Islet of Langerhans (tissue), 1 donor: Measurements from ENCODE around the gene P2RX2.

Experiments
- FAIRE-seq: peaks from one replicate; lab custom pipeline; 2011; peaks lifted over from hg19 to GRCh38; lab: Jason Lieb, UNC

The P2RX2 gene

DNA sequence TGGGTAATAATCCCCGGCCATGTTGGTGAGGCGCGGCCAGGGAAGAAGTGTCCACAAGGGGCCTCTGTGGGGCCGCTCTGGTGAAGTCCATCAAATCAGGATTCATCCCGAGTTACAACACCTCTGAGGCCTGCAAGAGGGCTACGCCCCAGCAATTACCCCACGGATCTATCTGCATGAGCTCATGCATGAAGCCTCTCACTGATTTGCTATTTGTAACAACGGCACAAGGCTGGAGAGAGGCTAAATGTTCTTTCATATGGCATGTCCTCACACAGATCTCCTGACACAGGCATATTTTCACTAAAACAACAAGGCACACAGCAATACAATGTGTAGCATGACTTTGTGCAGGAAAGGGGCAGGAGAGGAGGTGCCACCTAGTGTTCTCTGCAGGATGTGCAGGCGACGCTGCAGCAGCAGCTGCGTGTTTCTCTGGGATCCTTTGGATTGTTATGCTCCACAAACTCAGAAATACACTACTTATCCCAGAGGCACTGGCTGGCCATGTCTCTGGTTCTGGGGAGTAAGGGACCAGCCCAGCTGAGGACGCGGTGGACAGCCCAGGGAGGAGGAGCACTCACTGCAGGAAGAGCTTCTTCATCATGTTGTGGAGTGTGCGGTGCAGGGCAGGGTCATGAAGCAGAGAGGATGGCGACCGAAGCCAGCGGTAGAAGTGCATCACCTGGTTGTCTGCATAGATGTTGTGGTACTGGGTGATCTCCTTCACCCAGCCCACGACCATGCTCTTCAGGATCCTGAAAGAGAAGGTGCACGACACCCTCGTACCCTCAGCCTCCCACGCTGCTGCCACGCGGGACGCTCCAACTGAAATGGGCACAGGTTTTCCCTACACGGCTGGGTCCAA, 20.2 kb downstream of the P2RX2 start:
- FAIRE-seq, result peak; percentile 89

DNA sequence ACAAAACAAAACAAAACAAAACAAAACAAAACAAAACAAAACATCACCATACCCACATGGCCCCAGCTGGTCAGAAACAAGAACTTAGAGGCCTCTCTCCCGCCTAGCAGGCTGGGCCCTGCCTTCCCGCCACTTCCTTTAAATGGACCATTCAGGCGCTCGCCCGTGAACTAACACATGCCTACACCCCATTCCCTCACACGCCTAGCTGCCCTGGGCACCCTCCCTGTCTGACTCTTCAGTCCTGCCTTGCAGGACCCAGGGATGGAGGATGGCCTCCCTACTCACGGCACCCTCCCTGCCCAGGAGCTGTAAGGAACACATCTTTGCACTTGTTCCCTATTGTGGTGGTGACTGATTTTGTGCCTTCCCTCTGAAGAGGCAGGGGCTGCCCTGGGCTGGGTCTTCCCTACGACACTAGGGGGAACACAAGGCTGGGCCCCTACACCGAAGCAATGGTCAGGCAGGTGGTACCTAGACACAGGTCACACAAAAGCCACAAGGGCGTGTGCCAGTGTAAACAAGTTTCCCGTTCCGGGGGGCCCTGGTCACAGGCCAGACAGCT, 21.5 kb downstream of the P2RX2 start:
- FAIRE-seq, result no peak

DNA sequence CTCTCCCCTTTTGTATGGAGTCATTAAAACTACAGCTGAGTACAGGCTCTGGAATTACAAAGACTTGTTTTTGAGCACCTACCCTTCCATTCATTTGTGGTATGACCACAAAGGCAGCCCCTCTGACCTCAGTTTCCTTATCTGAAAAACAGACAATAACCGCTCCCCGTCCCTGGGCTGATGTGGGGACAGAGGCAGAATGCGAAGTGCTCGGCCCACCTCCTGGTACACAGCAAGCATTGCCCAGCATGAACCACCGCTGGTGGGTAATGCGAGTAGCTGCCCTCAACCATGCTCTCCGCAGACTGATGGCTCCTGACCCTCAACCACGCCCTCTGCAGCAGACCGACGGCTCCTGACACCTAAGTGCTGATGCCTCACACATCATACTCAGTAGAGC, 22.4 kb downstream of the P2RX2 start:
- FAIRE-seq, result no peak

DNA sequence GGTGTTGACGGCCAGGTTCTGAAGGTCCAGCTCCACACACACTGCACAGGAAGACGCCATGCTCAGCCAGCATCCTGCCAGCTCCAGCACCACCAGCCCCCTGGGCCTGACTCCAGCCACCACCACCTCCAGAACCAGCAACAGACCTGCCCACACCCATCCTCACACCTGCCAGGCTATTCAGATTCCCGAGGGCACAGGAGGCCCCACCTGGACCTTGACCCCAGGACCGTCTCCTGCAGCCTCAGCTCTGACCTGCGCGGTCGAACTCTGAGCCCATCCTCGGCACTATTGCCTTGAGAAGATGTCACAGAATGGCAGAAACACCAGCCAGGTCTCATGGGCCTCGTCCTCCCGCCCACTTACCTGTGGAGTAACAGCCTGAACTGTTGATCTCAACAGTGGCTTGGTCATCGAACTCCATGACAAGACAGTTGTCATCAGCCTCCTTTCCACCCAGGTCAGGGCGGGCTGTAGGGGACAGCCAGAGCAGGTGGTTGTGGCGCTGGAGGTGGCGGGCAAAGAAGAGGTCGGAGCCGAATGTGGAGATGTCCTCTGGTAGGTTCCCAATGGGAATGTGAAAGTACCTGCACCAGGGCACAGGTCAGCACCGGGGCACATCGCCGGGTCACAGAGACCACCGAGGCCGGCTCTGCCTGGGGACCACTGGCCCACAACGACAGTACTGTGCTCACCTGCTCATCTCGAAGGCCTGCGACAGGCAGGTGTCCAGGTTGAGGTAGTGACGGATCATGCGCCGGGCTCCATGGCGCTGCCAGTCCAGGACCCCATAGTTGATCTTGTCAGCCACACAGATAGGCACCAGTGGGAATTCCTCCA, 23.5 kb downstream of the P2RX2 start:
- no peak for FAIRE-seq

DNA sequence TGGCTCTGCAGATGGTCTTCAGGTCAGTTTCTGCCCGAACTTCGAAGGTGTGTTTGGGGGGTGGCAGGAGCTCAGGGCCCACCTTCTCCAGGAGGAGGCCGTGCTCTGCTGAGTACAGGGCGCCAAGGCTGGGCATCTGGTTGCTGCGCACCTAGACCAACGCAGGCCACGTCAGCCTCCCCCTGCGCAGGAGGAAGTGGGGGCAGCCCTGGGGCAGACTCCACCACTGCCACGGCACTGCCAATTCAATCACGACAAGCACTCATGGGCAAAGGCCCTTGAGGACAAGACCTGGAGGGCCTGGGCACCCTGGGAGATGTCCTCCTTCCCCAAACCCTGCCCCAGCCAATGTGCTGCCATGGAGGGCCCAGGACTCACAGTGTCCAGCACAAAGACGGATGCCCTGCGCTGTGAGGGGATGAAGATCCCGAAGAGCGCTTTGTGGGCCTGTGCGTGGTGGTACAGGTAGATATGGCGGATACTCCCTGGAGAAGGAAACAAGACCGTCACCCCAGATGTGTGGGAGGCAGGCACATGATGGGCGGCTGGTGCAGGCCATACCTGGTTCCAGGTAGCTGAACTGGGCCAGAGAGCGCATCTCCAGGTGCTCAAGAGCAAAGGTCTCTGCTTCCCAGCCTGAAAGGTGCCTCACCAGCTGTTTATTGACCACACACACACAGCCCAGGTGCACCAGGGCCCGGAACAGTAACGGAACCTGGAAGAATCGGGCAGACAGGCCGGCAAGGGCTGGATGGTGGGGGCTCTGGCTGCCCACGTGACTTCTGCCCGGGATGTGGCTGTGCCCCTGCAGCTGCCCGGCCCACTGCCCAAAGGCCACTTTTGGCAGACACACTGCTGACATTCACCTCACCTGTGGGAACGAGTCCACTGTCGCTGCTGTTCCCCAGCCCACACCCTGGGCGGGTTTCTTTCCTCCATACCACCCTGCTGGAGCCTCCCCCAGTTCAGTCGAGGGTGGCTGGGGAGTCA, 24.6 kb downstream of the P2RX2 start:
- FAIRE-seq, result no peak

DNA sequence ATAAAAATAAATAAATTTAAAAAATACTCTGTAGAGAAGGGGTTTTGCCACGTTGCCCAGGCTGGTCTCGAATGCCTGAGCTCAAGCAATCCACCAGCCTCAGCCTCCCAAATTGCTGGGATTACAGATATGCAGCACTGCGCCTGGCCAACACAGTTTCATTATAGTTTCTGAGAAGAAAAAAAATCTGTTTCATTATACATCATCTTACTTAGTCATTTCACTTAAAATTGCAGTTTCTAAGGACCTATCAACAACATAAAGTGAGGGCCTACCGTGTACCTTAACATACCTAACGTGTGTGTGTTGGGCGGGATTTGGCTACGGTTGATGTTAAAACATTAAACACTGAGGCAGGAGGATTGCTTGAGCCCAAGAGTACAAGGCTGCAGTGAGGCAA, 28.3 kb downstream of the P2RX2 start:
- FAIRE-seq, result no peak

DNA sequence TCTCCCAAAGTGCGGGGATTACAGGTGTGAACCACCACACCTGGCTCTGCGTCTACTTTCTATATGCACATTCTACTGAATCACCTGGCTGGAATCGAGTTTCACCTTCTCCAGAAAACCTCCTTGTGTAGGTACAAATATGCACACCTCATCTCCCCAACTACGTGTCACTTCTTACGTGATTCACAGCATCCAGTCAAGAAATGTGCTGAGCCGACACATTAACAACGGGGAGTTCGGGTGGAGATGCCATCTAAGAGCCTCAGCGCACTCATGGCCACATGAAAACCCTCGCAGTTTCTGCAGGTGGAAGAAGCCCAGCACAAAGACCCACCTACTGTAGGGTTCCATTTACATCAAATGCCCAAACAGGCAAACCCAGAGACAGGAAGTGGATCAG, 29.3 kb downstream of the P2RX2 start:
- FAIRE-seq, result no peak

DNA sequence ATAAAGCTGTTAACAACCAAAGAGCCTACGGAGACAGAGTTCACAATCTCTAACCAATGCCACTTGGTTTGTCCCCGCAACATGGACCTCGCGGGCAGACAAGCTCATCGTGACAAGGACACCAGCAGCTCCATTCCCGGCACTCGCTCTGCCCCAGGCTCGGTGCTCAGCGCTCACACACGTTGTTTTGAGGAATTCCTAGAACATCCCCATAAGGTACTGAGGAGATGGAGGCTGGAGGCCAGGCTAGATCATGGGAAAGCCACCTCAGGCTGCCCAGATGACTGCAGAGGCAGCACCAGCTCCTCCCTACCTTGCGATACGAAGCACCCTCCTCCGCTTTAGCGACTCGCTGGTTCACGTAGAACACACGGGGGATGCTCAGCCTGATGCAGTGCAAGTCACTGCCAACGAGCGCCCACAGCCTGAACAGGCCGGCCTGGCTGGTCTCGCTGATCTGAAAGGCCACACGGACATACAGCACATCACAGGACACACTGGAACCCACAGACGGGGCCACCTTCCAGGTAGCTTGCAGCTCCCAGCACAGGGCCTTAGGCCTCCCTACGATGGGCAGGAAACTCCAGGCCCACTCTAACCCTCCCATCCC, 30.1 kb downstream of the P2RX2 start:
- FAIRE-seq, result no peak

DNA sequence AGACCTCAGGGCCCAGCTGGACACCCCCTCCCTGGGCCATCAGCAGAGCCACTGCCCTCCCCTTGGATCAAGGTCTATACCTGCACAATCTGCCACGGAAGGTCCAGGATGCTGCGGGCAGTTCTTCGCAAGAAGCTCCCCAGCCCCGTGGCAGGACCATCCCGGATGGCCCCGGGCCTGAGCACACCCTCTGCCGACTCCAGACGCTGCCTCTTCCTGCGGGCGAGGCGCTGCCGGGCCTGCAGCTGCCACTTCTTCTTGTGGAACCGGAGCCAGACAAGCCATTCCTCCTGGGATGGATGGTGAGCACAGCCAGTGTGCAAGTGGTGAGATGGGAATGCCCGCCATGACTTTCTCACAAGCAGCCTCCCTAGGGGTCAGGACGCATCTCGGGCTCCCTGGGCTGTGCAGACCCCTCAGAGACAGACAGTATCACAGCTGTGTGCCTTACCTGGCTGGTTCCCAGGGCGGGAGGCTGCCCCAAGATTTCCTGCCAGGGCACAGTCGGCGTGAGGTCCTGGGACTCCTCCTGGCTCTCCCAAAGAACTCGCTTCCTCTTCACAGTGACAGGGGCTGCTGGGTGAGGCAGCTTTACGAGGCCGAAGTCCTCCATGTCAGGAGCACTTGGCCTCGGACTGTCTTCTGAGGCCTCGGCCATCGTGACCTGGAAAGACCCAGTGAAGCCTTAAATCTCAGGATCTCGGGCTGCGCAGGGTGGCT, 30.8 kb downstream of the P2RX2 start:
- FAIRE-seq, result no peak

DNA sequence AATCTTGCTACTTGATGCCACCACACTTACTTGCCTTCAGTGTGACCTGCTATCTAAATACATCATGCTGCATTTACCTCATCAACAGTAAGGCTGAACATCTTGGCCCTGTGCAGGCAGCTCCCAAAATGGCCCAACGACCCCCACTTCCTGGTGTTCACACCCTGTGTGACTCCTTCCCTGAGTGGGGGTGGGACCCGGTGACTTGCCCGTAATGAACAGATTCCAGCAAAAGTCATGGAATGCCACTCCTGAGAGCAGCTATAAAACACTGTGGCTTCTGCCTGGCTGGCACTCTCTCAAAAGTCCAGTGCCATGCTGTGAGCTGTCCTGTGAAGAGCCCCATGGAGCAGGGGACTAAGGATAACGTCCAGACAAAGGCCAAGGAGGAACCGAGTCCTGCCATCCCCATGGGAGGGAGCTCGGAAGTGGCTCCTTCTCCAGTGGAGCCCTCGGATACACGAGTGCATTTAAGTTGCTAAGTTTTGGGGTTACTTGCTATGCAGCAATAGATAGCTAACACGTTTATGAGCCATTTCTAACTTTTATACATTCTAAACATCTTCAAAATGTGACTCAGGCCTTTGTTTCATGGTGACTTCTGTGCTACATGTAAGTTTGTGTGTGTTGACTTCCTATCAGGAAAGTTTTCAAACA, 33.0 kb downstream of the P2RX2 start:
- no peak for FAIRE-seq

DNA sequence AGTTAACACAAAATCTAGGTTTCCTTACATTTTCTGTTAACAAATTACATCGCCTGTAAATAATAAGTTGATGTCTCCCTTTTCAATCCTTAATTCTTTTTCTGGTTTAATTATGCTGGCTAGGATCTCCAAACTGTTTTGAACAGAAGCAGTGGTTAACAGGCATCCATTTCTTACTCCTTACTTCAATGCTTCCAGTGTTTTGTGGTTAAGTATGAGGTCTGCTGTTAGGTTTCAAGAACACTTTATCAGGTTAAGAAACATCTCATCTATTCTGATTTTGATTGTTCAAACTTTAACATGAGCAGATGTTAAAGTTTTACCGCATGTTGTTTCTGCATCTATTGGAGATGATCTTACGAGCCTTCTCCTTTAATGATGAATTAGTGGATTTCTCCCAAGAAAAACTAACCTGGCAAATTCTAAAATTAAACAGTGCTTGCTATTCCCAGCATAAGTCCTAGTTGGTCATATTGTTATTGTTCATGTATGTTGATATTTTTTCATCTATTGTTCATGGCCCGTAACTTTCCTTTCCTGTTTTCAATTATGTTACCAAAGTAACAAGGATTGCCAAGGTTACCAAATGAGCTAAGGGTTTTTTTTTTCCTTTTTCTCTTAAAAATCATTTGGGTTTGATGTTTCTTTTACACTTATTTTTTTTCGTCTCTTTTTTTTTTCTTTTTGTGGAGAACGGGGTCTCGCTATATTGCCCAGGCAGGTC, 35.2 kb downstream of the P2RX2 start:
- FAIRE-seq, result no peak

DNA sequence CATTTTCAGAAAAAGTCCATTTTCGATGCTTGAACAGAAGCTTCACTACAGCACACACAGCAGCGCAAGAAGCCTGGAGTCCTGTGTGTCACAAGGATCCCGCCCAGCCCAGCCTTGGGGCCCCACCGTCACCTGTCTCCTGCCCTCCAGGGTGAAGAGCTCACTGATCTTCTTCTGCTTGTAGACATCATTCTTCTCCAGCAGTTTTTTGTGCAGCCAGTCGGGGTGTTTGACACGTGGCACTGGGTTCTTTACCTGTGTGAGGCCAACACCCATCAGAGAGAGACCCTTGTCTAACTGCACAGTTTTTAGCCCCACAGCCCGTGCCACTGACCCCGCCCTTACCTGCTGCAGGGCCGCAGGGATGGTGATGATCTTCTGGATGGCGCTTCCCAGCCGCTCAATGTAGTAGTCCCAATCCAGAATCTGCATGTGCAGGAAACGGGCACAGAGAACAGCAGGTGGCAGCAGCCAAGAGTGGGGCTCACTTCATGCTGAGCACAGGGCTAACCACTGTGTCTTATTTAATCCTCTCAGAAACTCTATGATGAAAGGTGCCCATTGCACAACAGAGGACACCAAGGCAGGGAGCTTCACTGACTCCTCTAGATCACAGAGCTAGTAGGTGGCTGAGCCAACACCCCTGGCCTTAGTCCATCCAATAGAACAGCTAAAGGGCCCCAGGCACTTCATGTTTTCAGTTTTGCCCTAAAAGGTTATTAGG, 38.6 kb downstream of the P2RX2 start:
- no peak for FAIRE-seq

DNA sequence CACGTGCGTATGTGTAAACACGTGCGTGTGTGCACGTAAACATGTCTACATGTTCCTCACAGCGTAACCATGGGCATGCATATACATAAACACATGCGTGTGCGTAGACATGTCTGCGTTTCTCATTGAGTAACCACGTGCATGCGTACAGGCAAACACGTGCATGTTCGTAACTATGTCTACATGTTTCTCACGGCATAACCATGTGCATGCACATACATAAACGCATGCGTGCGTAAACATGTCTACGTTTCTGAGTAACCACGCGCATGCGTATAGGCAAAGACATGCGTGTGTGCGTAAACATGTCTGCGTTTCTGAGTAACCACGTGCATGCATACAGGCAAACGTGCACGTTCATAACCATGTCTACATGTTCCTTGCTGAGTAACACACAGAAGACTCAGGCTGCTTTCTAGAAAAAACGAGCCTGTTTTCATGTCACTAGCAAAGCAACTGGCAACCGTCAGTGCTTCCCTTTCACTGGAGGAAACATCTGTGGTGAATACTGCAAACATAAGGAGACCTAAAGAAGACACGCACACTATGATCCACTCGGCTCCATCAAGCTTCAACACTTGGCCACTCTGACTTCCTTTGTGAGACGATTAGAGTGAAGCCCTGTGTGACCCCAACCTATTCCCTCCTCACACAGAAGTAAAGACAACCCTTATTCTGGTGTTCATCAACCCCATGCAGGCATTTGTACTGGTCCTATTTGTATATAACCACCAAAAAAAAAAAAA, 39.7 kb downstream of the P2RX2 start:
- FAIRE-seq, result no peak

DNA sequence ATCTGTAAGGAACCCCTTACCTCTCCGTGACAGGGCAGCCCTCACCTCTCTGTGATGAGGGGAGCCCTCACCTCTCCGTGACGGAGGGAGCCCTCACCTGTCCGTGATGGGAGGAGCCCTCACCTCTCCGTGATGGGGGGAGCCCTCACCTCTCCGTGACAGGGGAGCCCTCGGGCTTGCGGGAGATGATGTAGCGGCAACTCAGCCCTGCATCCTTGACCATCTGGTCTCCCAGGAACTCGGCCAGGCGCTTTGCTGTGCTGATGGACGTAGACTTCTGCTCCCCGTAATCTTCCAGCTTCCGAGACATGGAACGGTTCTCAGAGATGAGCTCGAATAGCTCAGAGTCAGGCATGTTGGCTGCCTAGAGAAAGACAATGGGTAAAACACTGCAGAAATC, 40.6 kb downstream of the P2RX2 start:
- FAIRE-seq, result no peak

DNA sequence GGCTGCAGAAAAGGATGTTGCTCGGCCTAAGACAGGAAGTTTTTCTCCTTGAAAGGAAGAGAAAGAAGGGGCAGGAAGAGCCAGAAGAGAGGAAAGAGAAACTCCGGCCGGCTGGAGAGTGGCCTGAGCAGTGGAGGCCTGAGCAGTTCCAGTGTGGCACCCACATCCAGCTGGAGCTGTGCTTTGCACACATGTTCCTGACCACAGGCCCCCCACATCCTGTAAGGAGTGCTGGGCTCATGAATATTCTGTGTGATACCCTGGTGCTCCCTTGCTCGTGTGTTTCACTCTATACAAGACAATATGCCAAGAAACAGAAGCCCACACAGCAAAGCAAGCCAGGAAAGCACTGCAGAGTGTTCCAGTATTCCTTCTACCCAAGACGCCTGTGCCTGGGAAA, 41.5 kb downstream of the P2RX2 start:
- FAIRE-seq, result no peak

DNA sequence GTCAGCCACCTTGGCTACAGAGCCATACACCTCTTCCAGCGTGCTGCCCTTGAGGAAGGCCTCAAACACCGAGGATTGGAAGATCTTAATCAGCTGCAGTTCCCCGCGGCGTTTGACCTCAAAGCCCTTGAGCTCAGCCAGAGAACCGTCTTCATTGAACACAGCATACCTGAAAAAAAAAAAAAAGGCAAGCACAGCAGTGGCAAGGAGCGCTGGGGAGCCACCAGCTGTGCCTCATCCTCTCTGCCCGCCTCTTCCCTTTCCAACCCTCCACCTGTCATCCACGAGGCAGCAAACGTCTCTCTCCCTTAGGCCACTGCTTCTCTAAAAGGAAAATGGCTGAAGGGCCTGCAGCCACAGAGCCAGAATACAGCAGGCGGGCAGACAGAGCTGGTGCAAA, 42.4 kb downstream of the P2RX2 start:
- FAIRE-seq, result no peak

DNA sequence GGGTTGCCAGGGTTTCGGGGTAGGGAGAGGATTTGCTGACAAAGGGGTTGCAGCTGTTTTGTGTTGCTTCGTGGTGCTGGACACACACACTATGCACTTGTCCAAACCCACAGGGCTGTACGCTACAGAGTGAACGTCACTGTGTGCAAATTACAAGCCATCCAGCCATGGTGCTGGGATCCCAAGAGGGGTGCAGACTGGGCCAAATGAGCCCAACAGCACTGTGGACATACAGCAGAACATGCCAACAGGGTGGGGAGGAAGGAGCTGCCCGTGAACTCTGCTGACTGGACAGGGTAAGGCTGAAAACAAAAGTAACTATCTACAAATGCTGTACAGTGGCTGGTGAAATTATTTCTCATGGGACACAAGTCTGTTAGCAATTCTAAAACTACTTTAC, 43.4 kb downstream of the P2RX2 start:
- FAIRE-seq, result no peak
